PC-9 (cell line): Measurements from ENCODE around the gene LCOR.

Source experiments
- EZH2 ChIP-seq: fragments of 200-600 bp; sonication (generic); IDR thresholded peaks from 2 replicates; pipeline ENCODE4 v1.8.0; 2017; ENCODE audit warnings: antibody characterized with exemption, low read depth
- TF ChIP-seq, protein P1 (sequence below): fragments of 200-600 bp; sonication (generic); conservative IDR thresholded peaks from 2 replicates; pipeline ENCODE4 v1.6.1; 2017; ENCODE audit warnings: mixed run types, antibody characterized with exemption, mild to moderate bottlenecking, moderate library complexity

DNA sequence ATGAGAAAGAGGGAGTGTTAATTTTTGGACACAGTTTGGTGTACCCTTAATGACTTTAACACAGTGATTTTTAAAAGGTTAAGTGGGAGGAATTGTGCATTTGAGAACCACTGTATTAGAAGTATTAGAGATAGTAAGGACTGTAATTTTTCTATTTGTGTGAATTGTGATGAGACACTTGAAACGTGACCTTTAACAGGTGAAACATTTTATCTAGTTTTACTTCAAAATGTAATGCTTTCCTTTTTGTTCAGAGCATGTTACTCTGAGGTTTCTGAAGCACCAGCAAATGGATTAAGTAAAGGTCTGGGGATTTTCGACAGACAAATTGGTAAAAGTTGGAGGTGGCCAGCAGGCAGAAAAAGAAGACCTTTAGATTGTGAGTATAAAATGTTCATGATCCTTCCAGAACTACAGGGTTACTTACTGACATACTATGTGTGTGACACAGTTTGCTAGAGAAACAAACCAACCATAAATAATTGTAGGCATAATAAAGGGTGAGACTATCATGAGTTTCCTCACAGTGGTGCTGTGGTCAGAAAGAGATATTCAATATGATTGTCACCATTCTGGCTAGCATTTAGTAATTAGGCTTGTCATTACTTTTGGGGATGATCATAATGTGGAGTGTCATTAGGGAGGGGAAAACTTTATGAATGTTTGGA is 26.1 kb downstream of the LCOR start:
- TF ChIP-seq, protein P1, sequence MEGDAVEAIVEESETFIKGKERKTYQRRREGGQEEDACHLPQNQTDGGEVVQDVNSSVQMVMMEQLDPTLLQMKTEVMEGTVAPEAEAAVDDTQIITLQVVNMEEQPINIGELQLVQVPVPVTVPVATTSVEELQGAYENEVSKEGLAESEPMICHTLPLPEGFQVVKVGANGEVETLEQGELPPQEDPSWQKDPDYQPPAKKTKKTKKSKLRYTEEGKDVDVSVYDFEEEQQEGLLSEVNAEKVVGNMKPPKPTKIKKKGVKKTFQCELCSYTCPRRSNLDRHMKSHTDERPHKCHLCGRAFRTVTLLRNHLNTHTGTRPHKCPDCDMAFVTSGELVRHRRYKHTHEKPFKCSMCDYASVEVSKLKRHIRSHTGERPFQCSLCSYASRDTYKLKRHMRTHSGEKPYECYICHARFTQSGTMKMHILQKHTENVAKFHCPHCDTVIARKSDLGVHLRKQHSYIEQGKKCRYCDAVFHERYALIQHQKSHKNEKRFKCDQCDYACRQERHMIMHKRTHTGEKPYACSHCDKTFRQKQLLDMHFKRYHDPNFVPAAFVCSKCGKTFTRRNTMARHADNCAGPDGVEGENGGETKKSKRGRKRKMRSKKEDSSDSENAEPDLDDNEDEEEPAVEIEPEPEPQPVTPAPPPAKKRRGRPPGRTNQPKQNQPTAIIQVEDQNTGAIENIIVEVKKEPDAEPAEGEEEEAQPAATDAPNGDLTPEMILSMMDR = no peak
- no peak for TF ChIP-seq EZH2
